SU-DHL-6 (cell line): ENCODE measurements around the gene MAP2K7.
A peak's percentile ranks its signal among the peaks of the same experiment; 100 is the strongest.

Experiments used
- H2AFZ ChIP-seq: fragments of 200-600 bp; sonication (generic); 2 replicates; pipeline ENCODE4 v1.6.1; 2014; ENCODE audit warnings: low read depth, mild to moderate bottlenecking, moderate library complexity, mixed read lengths, antibody characterized with exemption, low read length; ENCODE audit not compliant: severe bottlenecking
- H3F3A ChIP-seq: fragments of 200-600 bp; shearing (Covaris generic); 2 replicates; pipeline ENCODE4 v1.6.0; 2016; ENCODE audit warnings: antibody characterized with exemption, mild to moderate bottlenecking; ENCODE audit not compliant: insufficient read depth
- H3K27ac ChIP-seq: fragments of 200-600 bp; sonication (generic); 2 replicates; pipeline ENCODE4 v1.5.1; 2016; ENCODE audit warnings: low read depth, mild to moderate bottlenecking, low read length, moderate library complexity, mixed read lengths
- H3K27me3 ChIP-seq: fragments of 200-600 bp; sonication (generic), shearing (Covaris generic); 2 replicates; pipeline ENCODE4 v1.6.0; 2014; ENCODE audit warnings: mild to moderate bottlenecking, low read length
- H3K36me3 ChIP-seq: fragments of 200-600 bp; sonication (generic); 2 replicates; pipeline ENCODE4 v1.6.1; 2014; ENCODE audit warnings: mild to moderate bottlenecking, low read length, mixed read lengths
- H3K4me2 ChIP-seq: fragments of 300-600, 200-600 bp; shearing (Covaris generic), sonication (generic); 2 replicates; pipeline ENCODE4 v1.6.0; 2014; ENCODE audit warnings: low read length, low read depth, mild to moderate bottlenecking; ENCODE audit not compliant: poor library complexity, severe bottlenecking
- H3K4me3 ChIP-seq: fragments of 200-600 bp; sonication (generic); 2 replicates; pipeline ENCODE4 v1.5.1; 2014; ENCODE audit warnings: antibody characterized with exemption, low read length, mild to moderate bottlenecking, mixed read lengths; ENCODE audit not compliant: insufficient read depth, poor library complexity, severe bottlenecking
- H3K79me2 ChIP-seq: fragments of 200-600 bp; sonication (generic); 2 replicates; pipeline ENCODE4 v1.6.1; 2014; ENCODE audit warnings: mild to moderate bottlenecking, low read length, moderate library complexity; ENCODE audit not compliant: insufficient read depth
- H3K9ac ChIP-seq: fragments of 200-600 bp; sonication (generic); 2 replicates; pipeline ENCODE4 v1.7.0; 2014; ENCODE audit warnings: mild to moderate bottlenecking, low read length
- H3K9me2 ChIP-seq: fragments of 200-600 bp; sonication (generic); replicated peaks from 2 replicates; pipeline ENCODE4 v1.6.1; 2014; ENCODE audit warnings: low read length; ENCODE audit not compliant: insufficient read depth
- H3K9me3 ChIP-seq: fragments of 200-600 bp; sonication (generic); 2 replicates; pipeline ENCODE4 v1.6.1; 2014; ENCODE audit warnings: low read length, mixed read lengths; ENCODE audit not compliant: insufficient read depth
- H4K20me1 ChIP-seq: fragments of 200-600 bp; sonication (generic); 2 replicates; pipeline ENCODE4 v1.6.1; 2014; ENCODE audit warnings: low read depth, mild to moderate bottlenecking, antibody characterized with exemption, low read length, moderate library complexity, mixed read lengths
- CTCF ChIP-seq: fragments of 200-600 bp; sonication (generic); IDR thresholded peaks from one replicate; pipeline ENCODE4 v1.5.1; 2017; ENCODE audit warnings: antibody characterized with exemption, mild to moderate bottlenecking, low read length, moderate library complexity; ENCODE audit not compliant: insufficient read depth, poor library complexity, severe bottlenecking
- EZH2phosphoT487 ChIP-seq: fragments of 200-600 bp; sonication (generic), shearing (Covaris generic); conservative IDR thresholded peaks from 2 replicates; pipeline ENCODE4 v1.6.1; 2018; ENCODE audit warnings: mild to moderate bottlenecking, antibody characterized with exemption, low read length, moderate library complexity, mixed read lengths

The MAP2K7 gene

GRCh38 chr19:7924241-7924640, 20.6 kb downstream of the MAP2K7 start:
- Histone ChIP-seq H3K4me3 (no peak overlapping the region), H3K9me3 (no peaks in the 10 kb centered on the region), H3K9ac (no peak overlapping the region), H3K36me3 (no peaks in the 10 kb centered on the region), H4K20me1 (no peaks in the 10 kb centered on the region), H3K27me3 (no peaks in the 10 kb centered on the region), H3K4me2 (no peak overlapping the region), H2AFZ (no peak overlapping the region), H3K9me2 (no peaks in the 10 kb centered on the region), H3F3A (peaks cover 5% of the 10 kb centered on the region; the same call in 1 of the 2 replicates), H3K79me2 (no peaks in the 10 kb centered on the region), H3K27ac (no peak overlapping the region)
- TF ChIP-seq EZH2phosphoT487: no peak
- no peak for TF ChIP-seq CTCF

DNA sequence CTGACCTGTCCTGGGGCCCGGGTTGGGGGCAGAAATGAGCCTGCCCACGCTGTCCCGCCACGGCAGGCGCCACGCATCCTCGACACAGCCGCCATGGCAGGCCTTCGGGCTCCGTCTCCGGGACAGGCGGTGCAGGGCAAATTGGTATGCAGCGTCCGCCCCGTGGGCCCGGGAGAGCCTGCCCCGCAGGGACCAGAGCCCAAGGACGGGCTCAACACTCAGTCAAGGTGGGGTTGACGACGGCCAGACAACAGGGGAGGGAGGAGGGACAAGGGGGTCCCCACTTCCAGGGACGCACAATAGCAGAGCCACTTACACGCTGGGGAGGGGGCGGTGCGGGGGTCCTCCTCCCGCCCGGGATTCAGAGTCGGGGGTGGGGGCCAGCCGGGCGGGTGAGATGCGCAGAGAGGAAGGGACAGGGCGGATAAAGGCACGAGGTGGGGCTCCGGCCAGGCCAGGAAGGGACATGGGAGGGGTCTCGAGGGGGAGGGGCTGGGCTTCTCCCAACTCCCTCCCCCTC, 21.0 kb downstream of the MAP2K7 start:
- Histone ChIP-seq H3K9ac (no peak overlapping the region), H2AFZ (no peak overlapping the region), H3K27me3 (no peaks in the 10 kb centered on the region), H3K9me3 (no peaks in the 10 kb centered on the region), H3K36me3 (no peaks in the 10 kb centered on the region), H3K27ac (no peak overlapping the region), H3K9me2 (no peaks in the 10 kb centered on the region), H3K4me3 (no peak overlapping the region), H3K79me2 (no peaks in the 10 kb centered on the region), H3F3A (peaks cover 5% of the 10 kb centered on the region; the same call in 1 of the 2 replicates), H4K20me1 (no peaks in the 10 kb centered on the region), H3K4me2 (peak overlapping the region; percentile 54)
- TF ChIP-seq CTCF (no peak), EZH2phosphoT487 (no peak)

DNA sequence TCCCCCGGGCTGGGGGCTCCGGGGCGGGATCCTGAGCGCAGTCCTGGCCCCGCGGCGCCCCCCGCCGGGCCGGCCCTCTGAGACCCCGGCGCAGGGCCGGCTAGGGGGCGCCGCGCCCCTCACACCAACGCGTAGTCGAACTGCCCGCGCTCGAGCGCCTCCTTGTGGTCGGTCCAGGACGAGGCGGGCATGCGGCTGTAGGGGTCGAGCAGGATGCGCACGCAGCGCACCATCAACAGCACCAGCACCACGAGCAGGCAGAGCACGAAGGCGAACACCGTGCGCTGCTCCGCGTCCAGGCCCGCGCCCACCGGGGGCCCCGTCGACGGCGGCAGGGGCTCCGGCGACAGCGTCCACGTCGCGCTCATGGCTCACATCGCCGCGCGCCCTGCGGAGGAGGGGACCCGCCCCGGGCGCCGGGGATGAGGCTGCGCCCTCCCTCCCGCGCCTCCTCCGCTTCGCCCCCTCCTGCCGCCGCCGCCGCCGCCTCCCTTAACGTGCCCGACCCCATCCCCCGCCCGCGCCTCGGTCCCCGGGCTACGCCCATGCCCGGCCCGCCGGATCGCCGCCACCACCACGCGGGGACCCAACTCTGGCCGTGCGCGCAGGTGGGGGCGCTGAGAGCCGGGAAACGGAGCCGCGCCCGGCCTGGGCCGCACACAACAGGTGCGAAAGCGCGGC, 21.6 kb downstream of the MAP2K7 start:
- Histone ChIP-seq H3K9me2 (no peaks in the 10 kb centered on the region), H3K27ac (no peak overlapping the region), H4K20me1 (no peaks in the 10 kb centered on the region), H3K36me3 (no peaks in the 10 kb centered on the region), H3K9me3 (no peaks in the 10 kb centered on the region), H3K9ac (peak overlapping the region; percentile 24; the same call in 1 of the 2 replicates), H3K4me3 (peak overlapping the region; percentile 38), H3F3A (peaks cover 5% of the 10 kb centered on the region; the same call in 1 of the 2 replicates), H2AFZ (peak overlapping the region; percentile 19), H3K79me2 (no peaks in the 10 kb centered on the region), H3K4me2 (peak overlapping the region; percentile 54), H3K27me3 (no peaks in the 10 kb centered on the region)
- no peak for TF ChIP-seq EZH2phosphoT487
- peak; percentile 77 for TF ChIP-seq CTCF
